Lung microvascular endothelial cell (primary cell): ENCODE results near the gene GPATCH2. TPM values are rescaled to one million over a fixed set of nuclear protein-coding genes. Genes with fewer than 3 reads are reported as not detected.

ENCODE experiments used
- DNase-seq, 2 donors: peaks; one replicate each; pipeline versions ENCODE4 v3.0.0 to v3.0.0-alpha.2; 2010; ENCODE audit warnings: low read depth in 2 of 2
- total RNA-seq: library from RNA; depleted of rRNA; stranded (reverse); fragments of >200 nt; gene quantifications from 2 replicates; pipeline ENCODE4 v1.2.1, GENCODE V29; 2014

The GPATCH2 gene
- total RNA-seq = 7.8 and 14.5 TPM in 2 replicates

- peak; percentile 91 to 95 for DNase-seq
Observed at GRCh38 chr1:217630711-217631591, at the start of gene GPATCH2, which contains the start of gene SPATA17. GPATCH2 (minus strand) TSS chr1:217631090; CDS start chr1:217630971, 119 bp downstream. SPATA17 (plus strand) TSS chr1:217631344; CDS start chr1:217631379, 35 bp downstream.

- no peak for DNase-seq
Observed at GRCh38 chr1:217674028-217674729, 43.3 kb upstream of the GPATCH2 start.

GRCh38 chr1:217673387-217673786 is 42.5 kb upstream of the GPATCH2 start:
- no peak for DNase-seq

GRCh38 chr1:217668351-217668940 is 37.6 kb upstream of the GPATCH2 start:
- DNase-seq = no peak

DNA sequence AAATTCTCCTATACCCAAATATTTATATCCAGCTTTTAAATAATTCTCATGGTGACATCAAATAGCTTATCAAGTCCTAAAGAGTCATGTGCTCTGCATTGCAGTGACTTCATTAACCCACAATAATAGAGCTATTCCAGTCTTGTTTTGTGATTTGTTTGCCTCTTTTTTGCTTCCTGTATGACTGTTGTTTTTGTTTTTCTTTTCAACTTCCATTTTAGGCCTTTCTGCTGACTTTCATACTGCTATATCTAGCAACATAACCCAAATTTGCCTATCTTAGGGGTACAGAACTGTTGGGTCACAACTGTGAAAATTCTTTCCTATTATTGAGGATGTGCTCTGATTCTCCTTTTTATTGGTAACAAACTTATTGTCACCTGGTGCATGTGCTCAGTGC is 30.5 kb upstream of the GPATCH2 start:
- no peak for DNase-seq

GRCh38 chr1:217660353-217661062 is 29.6 kb upstream of the GPATCH2 start:
- DNase-seq = peak; percentile 52 to 64

DNA sequence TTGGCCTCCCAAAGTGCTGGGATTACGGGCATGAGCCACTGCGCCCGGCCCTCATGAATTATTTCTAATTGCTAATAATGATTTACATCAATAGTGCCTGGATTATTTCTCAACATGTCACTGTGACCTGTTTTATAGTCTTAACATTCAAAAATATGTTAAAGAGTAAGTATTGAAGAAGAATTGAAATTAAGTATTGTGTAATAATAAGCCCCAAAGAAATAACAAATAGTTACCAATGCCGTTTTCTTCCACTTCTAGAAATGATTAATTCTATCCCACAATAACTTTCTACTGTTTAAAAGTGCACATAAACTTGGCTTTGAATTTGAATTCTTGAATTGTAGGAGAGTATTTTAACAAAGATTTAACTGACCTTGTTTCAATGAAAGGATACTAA is 19.8 kb upstream of the GPATCH2 start:
- no peak for DNase-seq

- DNase-seq = no peak
Observed at GRCh38 chr1:217647791-217648190, 16.9 kb upstream of the GPATCH2 start.

DNA sequence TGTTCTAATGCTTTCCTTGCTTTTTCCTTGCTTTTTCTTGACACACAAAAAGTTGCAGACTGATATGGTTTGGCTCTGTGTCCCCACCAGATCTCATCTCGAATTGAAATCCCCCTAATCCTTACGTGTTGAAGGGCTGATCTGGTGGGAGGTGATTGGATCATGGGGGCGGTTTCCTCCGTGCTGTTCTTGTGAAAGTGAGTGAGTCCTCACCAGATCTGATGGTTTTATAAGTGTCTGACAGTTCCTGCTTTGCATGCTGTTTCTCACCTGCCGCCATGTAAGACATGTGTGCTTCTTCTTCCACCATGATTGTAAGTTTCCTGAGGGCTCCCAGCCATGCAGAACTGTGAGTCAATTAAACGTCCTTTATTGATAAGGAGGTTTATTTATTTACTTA is 11.6 kb upstream of the GPATCH2 start:
- no peak for DNase-seq

- DNase-seq = peak; percentile 73 to 90
Observed at GRCh38 chr1:217627431-217627830, 3.5 kb downstream of the GPATCH2 start.

DNA sequence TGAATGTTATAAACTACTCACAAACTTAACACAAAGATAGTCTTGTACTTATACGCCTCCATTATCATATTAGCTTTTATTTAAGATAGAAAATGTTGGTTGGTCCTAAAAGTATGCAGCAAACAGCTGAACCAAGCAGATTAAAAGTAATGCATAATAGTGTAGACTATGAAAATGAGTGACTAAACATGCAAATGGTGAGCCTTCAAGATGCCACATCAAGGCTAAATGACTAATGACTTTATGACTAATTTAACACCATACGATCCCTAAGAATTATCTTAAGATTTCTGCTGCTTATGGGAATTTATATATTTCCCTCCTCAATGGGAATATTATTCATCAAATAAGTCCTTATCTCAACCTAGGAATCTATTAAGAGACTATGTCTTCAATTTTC is 4.6 kb downstream of the GPATCH2 start:
- no peak for DNase-seq

DNA sequence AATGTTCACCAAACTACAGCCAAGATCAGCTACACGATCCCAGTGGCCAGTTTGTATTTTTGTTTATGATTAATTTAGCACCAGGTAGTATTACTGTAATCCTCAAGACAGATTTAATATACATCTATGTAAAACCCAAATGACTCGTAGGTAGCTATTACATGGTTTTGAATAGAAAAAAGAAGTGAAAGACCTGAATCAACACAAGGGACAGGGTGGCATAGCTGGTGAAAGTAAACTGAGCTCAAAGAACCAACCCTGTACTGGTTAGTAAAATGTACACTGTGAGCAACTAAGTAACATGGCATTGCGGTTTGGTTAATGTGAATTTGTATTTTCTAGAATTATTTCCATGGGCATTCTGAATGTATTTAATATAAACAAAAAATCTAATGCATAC is 8.8 kb downstream of the GPATCH2 start:
- no peak for DNase-seq

- DNase-seq = no peak
Observed at GRCh38 chr1:217620814-217621213, 10.1 kb downstream of the GPATCH2 start.

- DNase-seq = no peak
Observed at GRCh38 chr1:217617126-217617525, 13.8 kb downstream of the GPATCH2 start.

DNA sequence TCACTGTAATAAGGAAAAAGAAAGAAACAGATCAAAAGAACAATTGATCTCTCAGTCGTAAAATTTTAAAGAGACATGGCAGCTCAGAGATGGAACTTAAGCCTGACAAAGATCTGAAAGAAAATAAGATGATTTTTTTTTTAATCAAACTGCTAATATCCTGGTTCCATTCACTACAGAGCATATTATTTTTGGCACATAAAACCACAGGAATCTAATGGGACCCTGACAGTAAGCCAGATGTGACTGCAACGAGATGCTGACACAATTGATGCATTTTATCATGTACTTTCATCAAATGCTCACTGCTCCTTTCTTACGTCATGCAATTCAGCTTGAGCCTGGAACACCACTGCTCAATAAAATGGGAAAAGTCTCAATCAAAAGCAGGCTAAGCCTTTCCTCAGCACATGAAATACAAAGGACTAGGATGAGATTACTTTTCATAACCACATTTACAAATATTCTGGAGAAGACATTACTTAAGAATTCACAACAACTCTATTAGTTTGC is 16.6 kb downstream of the GPATCH2 start:
- DNase-seq = peak in 1 of 2 donors; percentile 33

- DNase-seq = peak; percentile 10 to 69
Observed at GRCh38 chr1:217605390-217605789, 25.5 kb downstream of the GPATCH2 start.

GRCh38 chr1:217602380-217602779 is 28.5 kb downstream of the GPATCH2 start:
- no peak for DNase-seq

GRCh38 chr1:217599154-217599553 is 31.7 kb downstream of the GPATCH2 start:
- DNase-seq = no peak

GRCh38 chr1:217590598-217590997 is 40.3 kb downstream of the GPATCH2 start:
- DNase-seq = no peak

- no peak for DNase-seq
Observed at GRCh38 chr1:217586586-217586985, 44.3 kb downstream of the GPATCH2 start.

DNA sequence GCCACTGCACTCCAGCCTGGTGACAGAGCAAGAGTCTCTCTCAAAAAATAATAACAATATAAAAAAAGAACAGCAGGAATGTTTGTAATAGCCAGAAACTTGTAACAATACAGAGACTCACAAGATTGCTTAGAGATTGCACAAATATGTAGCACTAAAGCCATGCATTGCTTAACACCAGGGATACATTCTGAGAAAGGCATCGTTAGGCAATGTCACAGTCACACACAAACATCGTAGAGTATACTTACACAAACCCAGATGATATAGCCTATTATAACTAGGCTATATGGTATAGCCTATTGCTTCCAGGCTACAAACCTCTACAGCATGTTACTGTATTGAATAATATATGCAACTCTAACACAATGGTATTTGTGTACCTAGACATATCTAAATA is 45.3 kb downstream of the GPATCH2 start:
- no peak for DNase-seq
